ENCODE results near the gene TGFBRAP1. TPM values are rescaled to one million over a fixed set of nuclear protein-coding genes. Genes with fewer than 3 reads are reported as not detected.

The TGFBRAP1 gene
- total and polyA plus RNA-seq, 8 donors: 3.6 to 11.5 (median 8.7) TPM

DNA sequence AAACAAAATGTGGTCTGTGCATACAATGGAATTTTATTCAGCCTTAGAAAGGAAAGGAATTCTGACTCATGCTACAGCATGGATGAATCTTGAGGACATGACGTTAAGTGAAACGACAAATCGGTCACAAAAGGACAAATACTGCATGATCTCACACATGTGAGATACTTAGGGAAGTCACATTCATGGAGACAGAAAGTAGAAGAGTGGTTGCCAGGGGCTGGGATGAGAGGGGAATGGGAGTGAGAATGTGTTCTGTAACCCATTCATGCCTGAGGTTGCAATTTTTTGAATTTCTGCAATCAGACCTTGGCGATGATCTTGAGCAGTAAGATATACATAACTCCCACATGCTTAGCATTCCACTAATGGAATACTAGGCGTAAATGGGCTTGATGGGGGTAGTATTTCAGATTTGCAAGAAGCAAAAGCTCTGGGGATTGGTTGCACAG lies 47.3 kb upstream of the TGFBRAP1 start:
- DNase-seq (no peak), ATAC-seq (no peak), FAIRE-seq (no peak)
- intact Hi-C loops (cut with DNase I): no loop called here
- WGBS, 2 donors: 78 to 80% methylated on average over 5 of the region's 5 CpGs
- H3K9me3 ChIP-seq: no peaks in the 10 kb centered on the region
- no peaks in the 10 kb centered on the region for H3K36me3 ChIP-seq
- no peaks in the 10 kb centered on the region for H3K27me3 ChIP-seq
- no peak overlapping the region for H3K4me3 ChIP-seq
- no peak overlapping the region for H3K27ac ChIP-seq
- no peaks in the 10 kb centered on the region for H3K4me1 ChIP-seq
- TF ChIP-seq, protein P1, sequence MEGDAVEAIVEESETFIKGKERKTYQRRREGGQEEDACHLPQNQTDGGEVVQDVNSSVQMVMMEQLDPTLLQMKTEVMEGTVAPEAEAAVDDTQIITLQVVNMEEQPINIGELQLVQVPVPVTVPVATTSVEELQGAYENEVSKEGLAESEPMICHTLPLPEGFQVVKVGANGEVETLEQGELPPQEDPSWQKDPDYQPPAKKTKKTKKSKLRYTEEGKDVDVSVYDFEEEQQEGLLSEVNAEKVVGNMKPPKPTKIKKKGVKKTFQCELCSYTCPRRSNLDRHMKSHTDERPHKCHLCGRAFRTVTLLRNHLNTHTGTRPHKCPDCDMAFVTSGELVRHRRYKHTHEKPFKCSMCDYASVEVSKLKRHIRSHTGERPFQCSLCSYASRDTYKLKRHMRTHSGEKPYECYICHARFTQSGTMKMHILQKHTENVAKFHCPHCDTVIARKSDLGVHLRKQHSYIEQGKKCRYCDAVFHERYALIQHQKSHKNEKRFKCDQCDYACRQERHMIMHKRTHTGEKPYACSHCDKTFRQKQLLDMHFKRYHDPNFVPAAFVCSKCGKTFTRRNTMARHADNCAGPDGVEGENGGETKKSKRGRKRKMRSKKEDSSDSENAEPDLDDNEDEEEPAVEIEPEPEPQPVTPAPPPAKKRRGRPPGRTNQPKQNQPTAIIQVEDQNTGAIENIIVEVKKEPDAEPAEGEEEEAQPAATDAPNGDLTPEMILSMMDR (IDR thresholded peaks at IDR 0.05): no peak

DNA sequence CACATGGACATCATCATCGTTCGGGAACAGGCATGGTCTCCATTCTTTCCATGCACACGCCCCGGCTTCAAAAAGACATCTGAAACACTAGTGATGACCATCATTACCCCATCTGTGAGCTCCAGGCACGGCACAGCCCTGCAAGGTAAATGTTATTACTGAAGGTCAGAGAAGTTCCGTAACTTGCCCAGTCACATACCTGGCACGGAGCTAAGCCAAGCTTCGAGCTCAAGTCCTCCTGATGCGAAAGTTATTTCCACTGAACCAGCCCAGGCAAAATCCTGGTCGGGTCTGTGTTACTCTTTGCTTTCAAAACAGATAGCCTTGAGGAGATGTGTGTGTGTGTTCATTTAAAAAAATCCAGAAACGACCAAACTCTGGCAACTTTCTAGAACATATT lies 46.5 kb upstream of the TGFBRAP1 start:
- WGBS, 2 donors: 56 to 71% methylated on average over 11 of the region's 11 CpGs
- intact Hi-C loops (cut with DNase I): no loop called here

DNA sequence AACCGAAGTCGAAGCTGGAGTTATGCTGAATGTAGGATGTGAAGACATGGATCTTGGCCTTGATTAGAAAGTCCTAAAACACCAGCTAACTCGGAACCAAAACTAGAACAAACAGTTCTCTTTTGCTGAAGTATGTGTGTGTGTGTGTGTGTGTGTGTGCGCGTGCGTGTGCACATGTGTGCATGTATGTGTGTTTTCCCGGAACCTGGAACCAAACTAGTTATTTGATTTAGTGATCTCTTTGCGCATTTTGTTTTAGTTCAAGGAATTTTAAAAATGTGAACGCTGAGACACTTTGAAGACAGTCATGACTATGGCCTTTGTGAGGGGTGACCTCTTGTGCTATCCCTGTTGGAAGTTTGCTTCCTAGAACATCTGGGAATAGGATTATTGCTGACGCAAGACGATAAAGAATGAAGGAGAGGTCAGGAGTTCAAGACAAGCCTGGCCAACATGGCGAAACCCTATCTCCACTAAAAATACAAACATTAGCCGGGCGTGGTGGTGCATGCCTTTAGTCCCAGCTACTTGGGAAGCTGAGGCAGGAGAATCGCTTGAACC lies 45.5 kb upstream of the TGFBRAP1 start:
- Histone ChIP-seq H3K4me1 (no peaks in the 10 kb centered on the region), H3K4me3 (no peak overlapping the region), H3K27ac (no peak overlapping the region), H3K36me3 (no peaks in the 10 kb centered on the region), H3K27me3 (no peaks in the 10 kb centered on the region), H3K9me3 (no peaks in the 10 kb centered on the region)
- peak in 2 of 4 donors; percentile 31 to 50 for ATAC-seq
- FAIRE-seq: no peak
- DNase-seq: no peak
- TF ChIP-seq, protein P1 (IDR thresholded peaks at IDR 0.05): no peak
- WGBS, 2 donors: 70 to 73% methylated on average over 15 of the region's 15 CpGs
- intact Hi-C loops (cut with DNase I): no loop called here

More for the DNA sequence above, 46.5 kb upstream of the TGFBRAP1 start:
- Histone ChIP-seq H3K4me3 (no peak overlapping the region), H3K9me3 (no peaks in the 10 kb centered on the region), H3K4me1 (no peaks in the 10 kb centered on the region), H3K27me3 (no peaks in the 10 kb centered on the region), H3K27ac (no peak overlapping the region), H3K36me3 (no peaks in the 10 kb centered on the region)
- ATAC-seq (no peak), FAIRE-seq (no peak), DNase-seq (no peak)
- TF ChIP-seq, protein P1 (IDR thresholded peaks at IDR 0.05): no peak

DNA sequence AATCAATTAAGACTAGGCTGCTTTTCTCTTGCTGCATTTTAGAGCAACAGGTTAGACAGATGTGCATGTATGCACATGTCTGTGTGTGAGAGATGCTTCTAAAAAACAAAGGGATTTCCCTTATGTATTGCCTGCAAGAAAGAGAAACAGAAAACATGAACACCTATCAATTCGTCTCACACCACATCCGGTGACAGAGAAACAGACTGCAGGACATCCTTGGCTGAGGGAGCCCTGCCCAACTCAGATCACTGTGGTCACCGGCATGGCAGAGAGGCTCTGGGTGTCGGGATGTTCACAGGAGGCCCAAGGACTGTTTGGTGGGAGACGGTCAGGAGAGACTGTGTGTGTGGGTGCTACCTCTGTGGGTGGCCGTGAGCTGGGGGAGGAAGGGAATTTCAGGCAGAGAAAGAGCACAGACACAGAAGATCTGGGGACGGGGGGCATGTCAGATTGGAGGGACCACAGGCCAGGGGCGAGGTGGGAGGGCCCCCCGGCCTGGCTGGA lies 44.4 kb upstream of the TGFBRAP1 start:
- H3K27ac ChIP-seq: no peak overlapping the region
- no peak for FAIRE-seq

More for the DNA sequence above, 44.4 kb upstream of the TGFBRAP1 start:
- intact Hi-C loops (cut with DNase I): loop anchor here in 2 of 3 donors (5.0 kb wide), 1 partner anchor 143 kb away; no protein-coding TSS in a partner anchor
- H3K4me1 ChIP-seq: no peaks in the 10 kb centered on the region
- ATAC-seq (no peak), DNase-seq (no peak)
- WGBS, 2 donors: 83 to 87% methylated on average over 9 of the region's 9 CpGs
- no peaks in the 10 kb centered on the region for H3K27me3 ChIP-seq
- TF ChIP-seq, protein P1 (IDR thresholded peaks at IDR 0.05): no peak
- no peak overlapping the region for H3K4me3 ChIP-seq
- H3K36me3 ChIP-seq: no peaks in the 10 kb centered on the region
- no peaks in the 10 kb centered on the region for H3K9me3 ChIP-seq

Measured in pancreas (tissue), 10 donors.